IPS-18c (cell line): ENCODE measurements around the gene RSAD2.
"Not testable (repeated sequence)": the region's sequence is repeated elsewhere in the genome, so short reads cannot be mapped to it uniquely, and the experiment has no call there.

Source experiments
- H3K4me3 ChIP-seq: 2 replicates; pipeline ENCODE4 v1.7.0; 2013; ENCODE audit warnings: low read depth, mild to moderate bottlenecking, low read length, moderate library complexity; ENCODE audit not compliant: insufficient read depth
- H3K9me3 ChIP-seq: one replicate; pipeline ENCODE4 v1.6.1; 2013; ENCODE audit warnings: mild to moderate bottlenecking, low read length, moderate library complexity; ENCODE audit not compliant: control insufficient read depth, insufficient read depth

The RSAD2 gene

DNA sequence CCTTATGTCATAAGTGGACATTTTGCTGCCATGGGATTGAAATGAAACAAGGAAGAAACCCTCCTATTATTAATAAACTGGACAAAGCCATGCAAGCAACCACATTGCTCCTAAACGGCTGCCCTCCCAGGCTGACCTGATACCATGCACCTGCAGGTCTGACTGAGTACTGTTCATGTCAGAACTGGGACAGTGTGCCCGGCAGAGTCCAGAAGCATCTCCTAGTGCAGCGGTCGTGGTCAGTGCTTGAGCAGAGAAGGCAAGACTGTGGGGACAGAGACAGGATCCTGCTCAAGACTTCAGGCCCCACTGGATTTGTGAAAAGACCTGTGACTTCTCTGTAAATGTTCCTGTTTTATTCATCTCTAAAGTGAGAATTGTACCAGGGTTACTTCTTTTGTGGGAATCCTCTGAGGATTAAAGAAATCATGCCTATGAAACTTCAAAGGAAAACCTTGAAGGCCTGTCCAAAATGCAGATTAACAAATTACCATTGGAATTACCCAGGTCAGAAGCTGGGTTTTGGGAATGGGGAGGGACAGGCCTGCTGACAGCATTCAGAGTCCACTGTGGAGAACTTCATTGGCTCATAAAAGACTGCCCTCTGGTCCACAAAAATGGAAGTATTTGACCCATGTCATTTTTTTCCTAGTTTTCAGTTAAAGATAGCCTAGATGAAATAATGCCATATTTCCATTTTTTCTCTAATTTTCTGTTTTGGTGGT, 53.5 kb downstream of the RSAD2 start:
- Histone ChIP-seq H3K4me3 (no peak overlapping the region), H3K9me3 (peaks cover 2% of the 10 kb centered on the region)

DNA sequence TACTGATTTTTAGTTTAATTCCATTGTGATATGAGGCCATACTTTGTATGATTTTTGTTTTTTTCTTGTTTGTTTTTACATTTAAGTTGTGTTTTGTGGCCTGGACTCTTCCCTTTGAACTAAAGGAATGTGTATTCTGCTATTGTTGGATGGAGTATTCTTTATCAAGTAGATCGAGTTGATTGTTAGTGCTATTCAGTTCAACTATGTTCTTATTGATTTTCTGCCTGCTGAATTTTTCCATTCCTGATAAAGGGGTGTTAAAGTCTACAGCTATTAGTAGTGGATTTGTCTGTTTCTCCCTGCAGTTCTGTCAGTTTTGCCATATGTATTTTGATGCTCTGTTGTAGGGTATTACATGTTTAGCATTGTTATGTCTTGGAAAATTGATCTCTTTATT, 54.2 kb downstream of the RSAD2 start:
- no peak overlapping the region for H3K4me3 ChIP-seq

DNA sequence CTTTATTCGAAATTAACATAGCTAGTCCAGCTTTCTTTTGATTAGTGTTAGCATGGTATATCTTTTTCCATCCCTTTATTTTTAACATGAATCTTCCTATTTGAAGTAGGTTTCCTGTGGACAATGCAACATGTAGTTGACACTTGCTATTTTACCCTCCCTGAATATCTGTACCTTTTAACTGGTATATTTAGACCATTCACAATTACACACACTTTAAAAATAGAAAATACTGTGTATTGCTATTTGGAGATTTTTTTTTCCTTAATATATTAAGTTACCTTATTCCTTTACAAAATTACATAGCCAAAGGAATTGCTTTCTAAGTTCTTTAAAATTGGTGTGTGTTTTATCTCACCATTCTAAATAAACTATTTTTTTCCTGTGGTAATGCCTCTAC, 54.6 kb downstream of the RSAD2 start:
- peaks cover 2% of the 10 kb centered on the region for H3K9me3 ChIP-seq

More for the DNA sequence above, 54.2 kb downstream of the RSAD2 start:
- peaks cover 2% of the 10 kb centered on the region for H3K9me3 ChIP-seq

DNA sequence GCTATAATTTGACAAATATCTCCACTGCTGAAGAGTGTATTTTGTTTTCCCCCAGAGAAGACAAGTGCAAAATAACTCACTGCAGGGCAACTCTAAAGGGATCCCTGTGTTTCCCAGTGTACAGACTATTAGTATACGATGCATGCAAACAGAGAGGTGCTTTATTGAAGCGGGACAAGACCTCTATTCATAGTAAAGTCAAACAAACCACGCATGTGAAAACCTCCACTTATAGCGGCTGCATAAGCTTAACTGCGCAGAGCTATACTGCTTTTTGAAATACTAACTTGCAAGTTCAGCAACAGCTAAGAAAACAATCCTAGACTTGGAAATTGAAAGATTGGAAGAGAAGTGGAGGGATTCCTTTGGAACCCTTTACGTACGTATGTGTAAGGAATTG, 55.3 kb downstream of the RSAD2 start:
- H3K4me3 ChIP-seq: no peak overlapping the region
- peaks cover 2% of the 10 kb centered on the region for H3K9me3 ChIP-seq

More for the DNA sequence above, 54.6 kb downstream of the RSAD2 start:
- no peak overlapping the region for H3K4me3 ChIP-seq

DNA sequence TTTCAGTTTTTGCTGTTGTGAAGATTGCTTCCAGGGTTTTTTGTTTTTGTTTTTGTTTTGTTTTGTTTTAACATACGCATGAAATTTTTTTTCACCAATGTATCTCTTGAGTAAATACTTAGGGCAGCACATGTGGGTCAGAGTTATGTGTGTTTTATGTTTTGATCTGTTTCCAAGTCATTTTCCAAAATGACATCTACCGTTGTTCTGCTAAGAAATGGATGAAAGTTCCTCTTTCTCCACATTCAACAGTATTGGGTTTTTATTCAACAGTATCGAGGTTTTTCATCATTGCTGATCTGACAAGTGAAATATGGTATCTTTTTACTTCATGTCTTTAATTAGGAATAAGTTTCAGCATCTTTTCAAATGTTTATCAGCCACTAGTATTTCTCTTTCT, 56.3 kb downstream of the RSAD2 start:
- no peaks in the 10 kb centered on the region for H3K9me3 ChIP-seq
- no peak overlapping the region for H3K4me3 ChIP-seq

DNA sequence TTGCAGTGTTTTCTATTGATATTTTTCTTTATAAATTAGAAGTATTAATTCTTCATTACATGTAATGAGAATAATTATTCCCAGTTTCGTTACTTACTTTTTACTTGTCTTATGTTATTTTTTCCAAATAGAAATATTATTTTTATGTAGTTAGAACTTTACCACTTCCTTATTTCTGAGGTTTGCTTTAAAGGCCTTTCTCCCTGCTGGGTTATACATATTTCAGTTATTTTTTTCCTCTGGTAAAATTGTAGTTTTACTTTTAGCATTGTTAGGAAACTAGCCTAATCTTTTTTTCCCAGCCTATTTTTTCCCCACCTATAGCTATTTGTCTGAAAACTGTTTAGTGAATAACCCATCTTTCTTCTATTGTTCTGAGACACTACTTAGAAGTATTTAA, 56.8 kb downstream of the RSAD2 start:
- Histone ChIP-seq H3K4me3 (no peak overlapping the region), H3K9me3 (no peaks in the 10 kb centered on the region)

DNA sequence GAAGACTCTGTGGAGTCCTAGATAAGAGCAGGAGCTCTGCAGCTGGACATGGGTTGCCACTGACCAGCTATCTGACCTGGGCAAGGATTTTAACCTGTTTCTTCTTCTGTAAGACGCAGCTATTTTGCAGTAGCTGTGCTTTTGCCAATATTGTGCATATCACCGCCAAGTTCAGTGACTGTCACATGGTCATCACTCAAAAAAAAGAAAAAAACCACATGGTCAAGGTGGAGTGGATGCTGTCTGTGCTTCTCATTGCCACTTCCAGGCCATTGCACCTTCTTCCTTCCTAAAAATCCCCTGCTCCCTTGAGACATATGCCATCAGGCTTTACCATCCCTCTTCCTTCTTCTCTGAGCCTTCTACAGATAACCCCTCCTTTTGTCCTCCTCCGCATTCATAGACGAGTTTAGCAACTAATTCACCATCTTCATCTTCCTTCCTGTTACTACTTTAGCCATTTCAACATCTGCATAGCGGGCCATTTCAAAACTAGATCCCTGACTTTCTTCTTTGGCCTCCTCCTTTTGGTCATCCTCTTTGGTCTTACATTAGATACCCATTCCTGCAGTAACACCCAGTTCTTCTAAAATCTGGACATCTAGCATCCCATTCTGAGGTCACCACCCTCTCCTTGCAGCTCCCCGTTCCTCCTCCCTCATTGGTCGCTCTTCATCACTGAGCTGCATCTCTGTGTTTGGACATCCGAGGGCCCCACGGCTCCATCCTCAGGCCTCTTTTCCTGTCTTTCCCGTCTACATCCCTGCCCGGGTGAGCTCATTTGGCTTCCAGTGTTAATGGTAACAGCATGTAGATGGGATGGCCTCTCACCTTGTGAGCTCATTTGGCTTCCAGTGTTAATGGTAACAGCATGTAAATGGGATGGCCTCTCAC, 57.4 kb downstream of the RSAD2 start:
- Histone ChIP-seq H3K9me3 (no peaks in the 10 kb centered on the region), H3K4me3 (no peak overlapping the region)

DNA sequence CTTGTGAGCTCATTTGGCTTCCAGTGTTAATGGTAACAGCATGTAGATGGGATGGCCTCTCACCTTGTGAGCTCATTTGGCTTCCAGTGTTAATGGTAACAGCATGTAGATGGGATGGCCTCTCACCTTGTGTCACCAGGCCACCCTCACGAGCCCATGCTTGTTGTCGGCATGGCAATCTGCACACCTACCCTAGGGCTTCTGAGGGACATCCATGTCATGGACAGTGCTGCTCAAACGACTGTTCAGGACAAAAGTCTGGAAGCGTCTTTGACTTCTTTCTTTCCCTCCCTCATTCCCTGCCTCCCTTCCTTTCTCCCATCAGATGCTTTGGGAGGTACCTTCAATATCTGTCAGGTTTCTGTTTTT, 58.1 kb downstream of the RSAD2 start:
- H3K9me3 ChIP-seq, H3K4me3 ChIP-seq: not testable (repeated sequence)

DNA sequence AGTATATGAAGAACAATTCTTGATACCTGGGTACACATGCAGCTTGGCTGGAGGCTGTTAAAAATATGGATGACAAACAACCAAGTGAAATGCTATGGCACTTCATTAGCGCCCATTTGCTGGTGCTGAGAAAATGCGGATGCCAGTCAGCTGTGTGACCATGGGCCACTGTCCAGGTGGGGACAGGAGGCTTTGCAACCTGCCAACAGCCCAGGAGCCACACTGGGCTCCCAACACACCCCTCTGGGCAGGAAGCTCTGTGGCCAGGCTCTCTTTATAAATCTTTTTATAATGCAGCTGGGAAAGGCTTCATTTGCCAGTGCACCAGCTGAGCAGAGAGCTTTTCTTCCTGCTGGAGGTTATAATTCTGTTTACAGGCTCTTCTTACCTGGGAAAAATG, 59.6 kb downstream of the RSAD2 start:
- Histone ChIP-seq H3K9me3 (no peaks in the 10 kb centered on the region), H3K4me3 (no peak overlapping the region)

DNA sequence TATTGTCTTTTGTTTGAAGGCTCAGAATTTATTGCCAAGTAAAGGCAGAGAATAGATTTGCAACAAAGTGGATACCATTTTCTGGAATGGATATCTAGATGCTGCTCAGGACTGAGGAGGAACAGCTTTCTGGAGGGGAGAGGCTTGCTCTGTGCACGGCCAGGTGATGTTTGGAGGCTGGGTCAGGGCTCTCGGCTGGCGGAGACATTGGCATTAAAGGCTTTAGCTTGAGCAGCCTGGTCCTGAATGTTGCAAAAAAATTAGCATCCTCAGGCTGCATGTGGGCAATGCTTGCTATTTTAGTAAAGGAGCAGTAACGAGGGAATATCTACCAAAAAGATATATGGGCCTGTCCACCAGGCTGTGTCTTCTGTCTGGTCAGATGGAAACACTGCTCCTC, 60.0 kb downstream of the RSAD2 start:
- Histone ChIP-seq H3K4me3 (no peak overlapping the region), H3K9me3 (no peaks in the 10 kb centered on the region)

DNA sequence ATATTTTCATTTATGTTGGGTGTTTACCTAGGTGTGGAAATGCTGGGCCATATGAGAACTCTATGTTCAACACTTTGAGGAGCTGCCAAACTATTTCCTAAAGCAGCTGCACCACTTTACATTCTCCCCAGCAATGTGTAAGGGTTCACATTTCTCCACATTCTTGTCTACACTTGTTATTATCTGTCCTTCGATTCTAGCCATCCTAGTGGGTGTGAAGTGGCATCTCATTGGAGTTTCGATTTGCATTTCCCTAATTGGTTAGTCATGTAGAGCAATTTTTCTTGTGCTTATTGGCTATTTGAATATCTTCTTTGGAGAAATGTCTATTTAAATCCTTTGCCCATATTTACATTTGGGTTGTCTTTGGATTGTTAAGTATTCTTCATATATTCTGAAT, 61.5 kb downstream of the RSAD2 start:
- H3K4me3 ChIP-seq: no peak overlapping the region
- H3K9me3 ChIP-seq: no peaks in the 10 kb centered on the region

DNA sequence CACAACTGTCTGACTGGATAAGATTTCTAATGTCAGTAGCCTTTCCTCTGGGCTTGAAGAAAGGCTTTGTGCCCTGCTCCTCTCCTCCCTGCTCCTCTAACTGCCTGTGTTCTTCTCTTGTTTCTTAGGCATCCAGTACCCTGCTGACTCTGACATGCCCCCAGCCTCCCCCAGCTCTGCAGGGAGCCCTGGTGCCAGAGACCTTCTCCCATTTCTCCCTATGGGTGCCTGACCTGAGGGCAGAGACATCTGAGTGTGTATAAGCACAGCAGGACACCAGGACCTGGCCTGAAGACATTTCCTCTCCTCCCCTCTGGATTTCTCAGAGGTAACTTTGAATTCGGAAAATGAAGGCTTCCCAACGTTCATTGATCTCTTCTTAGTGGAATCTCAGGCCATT, 63.2 kb downstream of the RSAD2 start:
- Histone ChIP-seq H3K9me3 (no peaks in the 10 kb centered on the region), H3K4me3 (no peak overlapping the region)

DNA sequence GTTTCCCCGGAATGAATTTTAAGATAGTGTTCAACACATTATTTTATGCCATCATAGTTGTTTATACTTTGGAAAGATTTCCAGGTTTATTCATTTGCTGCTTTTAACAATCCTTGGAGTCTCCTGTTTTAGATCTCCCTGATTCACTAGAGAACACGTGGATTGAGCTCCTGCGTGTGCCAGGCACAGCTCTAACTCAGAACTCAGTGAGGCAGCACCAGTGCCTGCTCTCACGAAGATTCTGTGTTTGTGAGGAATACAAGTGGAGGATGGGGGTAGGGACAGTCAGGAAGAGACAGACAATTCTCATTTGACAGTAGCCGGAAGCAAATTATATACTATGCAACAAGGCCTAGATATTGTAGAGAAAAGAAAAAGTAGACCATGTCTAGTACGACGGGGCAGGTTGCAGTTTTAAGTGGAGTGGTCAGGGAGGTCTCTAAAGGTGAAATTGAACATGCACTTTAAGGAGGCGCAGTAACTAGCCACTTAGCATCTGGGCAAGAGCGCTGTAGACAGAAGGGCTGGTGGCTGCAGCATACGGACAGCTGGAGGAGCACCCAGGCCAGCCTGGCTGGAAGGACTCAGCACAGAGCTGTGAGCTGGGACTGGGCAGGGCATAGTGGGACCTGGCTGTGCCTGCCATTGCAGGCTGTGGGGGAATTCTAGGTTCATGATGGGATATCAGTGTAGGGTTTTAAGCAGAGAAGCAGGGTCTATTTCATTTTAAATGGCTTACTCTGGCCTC, 63.9 kb downstream of the RSAD2 start:
- Histone ChIP-seq H3K9me3 (no peaks in the 10 kb centered on the region), H3K4me3 (no peak overlapping the region)

DNA sequence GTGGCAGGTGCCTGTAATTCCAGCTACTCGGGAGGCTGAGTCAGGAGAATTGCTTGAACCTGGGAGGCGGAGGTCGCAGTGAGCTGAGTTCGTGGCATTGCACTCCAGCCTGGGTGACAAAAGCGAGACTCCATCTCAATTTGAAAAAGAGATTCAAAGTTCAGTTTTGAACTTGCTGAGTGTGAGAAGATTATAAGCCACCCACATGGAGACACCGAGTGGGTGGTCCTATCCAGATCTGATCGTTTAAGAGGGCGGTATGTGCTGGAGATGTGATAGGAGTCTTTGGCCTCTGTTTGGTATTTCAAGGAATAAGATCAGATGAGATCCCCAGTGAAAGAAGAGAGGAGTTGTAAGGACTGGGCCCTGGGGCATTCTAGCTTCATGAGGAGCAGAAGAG, 65.3 kb downstream of the RSAD2 start:
- Histone ChIP-seq H3K9me3 (peaks cover 2% of the 10 kb centered on the region), H3K4me3 (no peak overlapping the region)

DNA sequence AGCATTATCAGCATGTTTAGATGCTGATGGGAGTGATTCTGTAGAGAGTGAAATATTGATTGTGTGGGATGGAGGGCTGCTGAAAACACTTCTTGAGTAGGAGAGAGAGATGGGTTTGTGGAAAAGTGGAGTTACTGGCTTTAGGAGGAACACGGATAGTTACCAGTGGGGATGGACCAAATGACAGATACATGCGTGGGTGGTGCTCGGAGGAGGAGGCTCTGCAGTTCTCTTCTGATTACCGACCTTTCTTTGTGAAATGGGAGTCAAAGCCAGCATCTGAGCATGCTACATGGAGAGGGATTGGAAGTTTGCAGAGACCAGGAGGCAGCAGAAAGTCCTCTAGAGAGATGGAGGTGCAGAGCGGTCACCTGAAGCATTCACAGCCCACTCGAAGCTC, 65.9 kb downstream of the RSAD2 start:
- Histone ChIP-seq H3K9me3 (peaks cover 2% of the 10 kb centered on the region), H3K4me3 (no peak overlapping the region)

DNA sequence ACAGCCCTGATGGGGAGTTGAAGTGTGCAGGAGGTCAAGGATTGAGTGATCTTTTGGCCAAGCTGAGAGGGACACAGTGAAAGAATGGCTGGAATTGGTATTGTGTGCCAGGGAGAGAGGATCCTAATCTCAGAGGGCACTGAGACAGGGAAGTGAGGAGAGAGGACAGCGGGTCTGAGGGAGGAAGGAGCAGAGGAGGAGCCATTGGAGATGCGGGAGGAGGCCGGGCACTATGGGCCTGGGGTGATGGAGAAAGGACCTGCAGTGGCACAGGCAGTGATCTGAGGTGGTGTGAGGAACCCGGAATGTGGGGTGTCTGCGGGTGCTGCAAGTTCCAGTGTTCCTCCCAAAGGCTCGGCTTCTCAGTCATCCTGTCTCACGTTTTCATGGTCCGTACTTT, 66.4 kb downstream of the RSAD2 start:
- H3K4me3 ChIP-seq: no peak overlapping the region

DNA sequence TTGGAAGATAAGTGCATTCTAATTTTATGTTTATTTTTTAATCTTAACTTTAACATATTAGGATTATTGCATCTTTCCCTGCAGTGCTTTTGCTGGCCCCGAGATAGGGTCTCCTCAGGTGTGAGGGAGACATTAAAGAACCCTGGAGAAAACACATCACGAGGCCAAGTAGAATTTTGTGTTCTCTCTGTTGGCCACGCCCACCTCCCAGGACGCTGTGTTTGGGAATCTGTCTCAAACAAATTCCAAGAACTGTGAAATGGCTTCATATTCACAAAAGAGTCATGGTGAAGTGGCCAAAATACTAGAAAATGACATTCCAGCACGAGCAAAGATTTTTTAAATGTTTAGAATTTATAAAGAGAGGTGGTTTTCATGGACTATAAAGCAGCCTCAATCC, 67.0 kb downstream of the RSAD2 start:
- H3K4me3 ChIP-seq: no peak overlapping the region
- H3K9me3 ChIP-seq: peaks cover 2% of the 10 kb centered on the region

More for the DNA sequence above, 66.4 kb downstream of the RSAD2 start:
- peaks cover 2% of the 10 kb centered on the region for H3K9me3 ChIP-seq
